K562 (cell line): ENCODE results near the gene ETV3. TPM values are rescaled to one million over a fixed set of nuclear protein-coding genes. Genes with fewer than 3 reads are reported as not detected.

Experiments
- ATAC-seq: fragments of 200-7000 bp; cut with Tn5 transposase; 3 replicates; pipeline ENCODE4 v1.9.1; 2020; ENCODE audit warnings: moderate library complexity
- BruUV-seq: library from RNA; stranded (reverse); fragments of 400-500 nt; replicated peaks from 2 replicates; lab custom pipeline; 2021; lab: Mats Ljungman, UMichigan
- CTCF ChIA-PET: fragments of 300-600 bp; formaldehyde crosslinking; extraction: SDS; loops from one replicate; lab custom pipeline; 2021; ENCODE audit warnings: low intra/inter-chr PET ratio; lab: Yijun Ruan, JAX
- POLR2A ChIA-PET: fragments of 300-600, 350-650 bp; sonication (Branson Sonifier 250); formaldehyde crosslinking; extraction: SDS; loops from one replicate; lab custom pipeline; 2021; ENCODE audit warnings: antibody characterized with exemption, inconsistent platforms; lab: Yijun Ruan, JAX
- DNase-seq, 4 experiments: peaks; one replicate each; pipeline versions ENCODE4 v3.0.0 to v3.0.0-alpha.2; 2011 to 2018; ENCODE audit warnings: low spot score in 3 of 4, mixed read lengths in 3 of 4; ENCODE audit errors: extremely low read depth in 1 of 4
- FAIRE-seq: peaks from 2 replicates; lab custom pipeline; 2011; peaks lifted over from hg19 to GRCh38; lab: Jason Lieb, UNC
- H2AFZ ChIP-seq: 2 replicates; pipeline ENCODE4 v1.6.0; 2011; ENCODE audit warnings: low read depth, low read length, control low read depth, inconsistent platforms
- H3K27ac ChIP-seq: fragments of 200-600 bp; 3 replicates; pipeline ENCODE4 v1.8.0; 2011; ENCODE audit warnings: low read depth, mild to moderate bottlenecking, control low read depth, inconsistent platforms, low read length, moderate library complexity, mixed read lengths; ENCODE audit errors: extremely low read depth
- H3K27me3 ChIP-seq, 2 experiments: fragments of 300-600 bp in 1 of 2; 2 replicates in 1 of 2; 3 replicates in 1 of 2; pipeline versions ENCODE4 v1.6.0 to v1.8.0; 2011; ENCODE audit warnings: inconsistent platforms in 2 of 2, low read length in 2 of 2, mild to moderate bottlenecking in 1 of 2, mixed read lengths in 1 of 2, moderate library complexity in 1 of 2; ENCODE audit not compliant: control insufficient read depth in 2 of 2, insufficient read depth in 2 of 2
- H3K36me3 ChIP-seq: fragments of 300-600 bp; 3 replicates; pipeline ENCODE4 v1.8.0; 2011; ENCODE audit warnings: mild to moderate bottlenecking, low read length, inconsistent platforms; ENCODE audit not compliant: control insufficient read depth, insufficient read depth
- H3K4me1 ChIP-seq, 2 experiments: fragments of 200-600 bp in 1 of 2; replicated peaks in 1 of 2; 2 replicates in 1 of 2; 3 replicates in 1 of 2; pipeline versions ENCODE4 v1.5.1 to v1.8.0; 2011; ENCODE audit warnings: inconsistent platforms in 2 of 2, low read length in 2 of 2, mild to moderate bottlenecking in 1 of 2, mixed read lengths in 1 of 2, moderate library complexity in 1 of 2; ENCODE audit not compliant: control insufficient read depth in 2 of 2, insufficient read depth in 2 of 2
- H3K4me2 ChIP-seq: 2 replicates; pipeline ENCODE4 v1.6.1; 2011; ENCODE audit warnings: low read length, control low read depth, inconsistent platforms, mixed read lengths; ENCODE audit not compliant: insufficient read depth
- H3K4me3 ChIP-seq: fragments of 200-600 bp; sonication (generic), shearing (Covaris generic); 2 replicates; pipeline ENCODE4 v1.5.1; 2016; ENCODE audit warnings: control low read depth, inconsistent platforms
- H3K79me2 ChIP-seq: fragments of 200-600 bp; 3 replicates; pipeline ENCODE4 v1.8.0; 2011; ENCODE audit warnings: low read length, inconsistent platforms; ENCODE audit not compliant: control insufficient read depth, insufficient read depth
- H3K9ac ChIP-seq, 2 experiments: 2 replicates each; pipeline versions ENCODE4 v1.6.0 to v1.6.1; 2011; ENCODE audit warnings: low read depth in 2 of 2, low read length in 2 of 2, control low read depth in 1 of 2, inconsistent platforms in 1 of 2, mild to moderate bottlenecking in 1 of 2, mixed read lengths in 1 of 2; ENCODE audit not compliant: insufficient read depth in 1 of 2
- H3K9me1 ChIP-seq: one replicate; pipeline ENCODE4 v1.6.0; 2011; ENCODE audit warnings: inconsistent platforms, mild to moderate bottlenecking, low read length, moderate library complexity; ENCODE audit not compliant: control insufficient read depth, insufficient read depth
- H3K9me3 ChIP-seq: replicated peaks from 2 replicates; pipeline ENCODE4 v1.5.1; 2011; ENCODE audit warnings: low read depth, low read length, inconsistent platforms; ENCODE audit not compliant: control insufficient read depth, insufficient read depth
- H4K20me1 ChIP-seq: replicated peaks from 2 replicates; pipeline ENCODE4 v1.6.1; 2011; ENCODE audit warnings: low read length, inconsistent platforms, mixed read lengths; ENCODE audit not compliant: control insufficient read depth, insufficient read depth
- TSHZ1 ChIP-seq: fragments of 250-450 bp; sonication (Bioruptor Pico); IDR thresholded peaks from 2 replicates; pipeline ENCODE4 v1.4.0; 2020; ENCODE audit warnings: mild to moderate bottlenecking, moderate library complexity
- WGBS: fragments of 100-300 bp; shearing (Covaris generic); methylation state at CpG from one replicate; pipeline ENCODE4 v1.1.6; 2016; ENCODE audit warnings: low coverage, mixed read lengths; ENCODE audit not compliant: insufficient coverage; ENCODE audit errors: missing lambda C conversion rate; 5-methylcytosine and 5-hydroxymethylcytosine counted together
- in situ Hi-C: fragments of 300-500 bp; cut with MboI; formaldehyde crosslinking; loops from 4 replicates; pipeline ENCODE4 v1.15.0; 2018; ENCODE audit warnings: inconsistent platforms, mixed read lengths
- intact Hi-C: fragments of 100-400 bp; cut with micrococcal nuclease; formaldehyde crosslinking; loops from 2 replicates; pipeline ENCODE4 v1.14.2; 2022
- polyA plus RNA-seq, 8 experiments: library from polyadenylated mRNA; depleted of rRNA in 4 of 8; stranded (reverse) in 5 of 8; unstranded in 3 of 8; fragments of >200 nt; fragmentation: Nextera tagmentation in 2 of 8; fragmentation: Illumina TruSeq in 1 of 8; extraction: Ambion mirVana in 2 of 8; extraction: Trizol in 1 of 8; gene quantifications; 2 replicates each; pipeline versions ENCODE4 v1.2.1 to v1.2.3, GENCODE V29; 2011 to 2014; ENCODE audit warnings: inconsistent platforms in 1 of 8, missing spikeins in 1 of 8
- total RNA-seq, 7 experiments: library from RNA; depleted of rRNA in 6 of 7; stranded (reverse); fragments of >200 nt in 6 of 7; fragmentation: Illumina TruSeq in 2 of 7; extraction: Trizol in 2 of 7; gene quantifications; 2 replicates each; pipeline versions ENCODE4 v1.2.1 to v1.2.3, GENCODE V29; 2011 to 2021; ENCODE audit warnings: low replicate concordance in 1 of 7

ETV3 gene
- total and polyA plus RNA-seq, 9 of the 15 experiments (the other 6 are each of a cell fraction or from before 2014, with no cell fraction given), result 3.1 to 16.0 (median 9.0) TPM

GRCh38 chr1:157119448-157119847 lies 18.7 kb downstream of the ETV3 start:
- no peaks in the 10 kb centered on the region for H3K79me2 ChIP-seq
- H2AFZ ChIP-seq, result no peak overlapping the region
- FAIRE-seq (no peak), ATAC-seq (no peak)
- POLR2A ChIA-PET, result interaction anchor here (0.7 kb wide), 1 partner anchor 16 kb away, joined by 3 read pairs; no protein-coding TSS in a partner anchor
- H3K27me3 ChIP-seq, result peaks cover 7 to 10% of the 10 kb centered on the region in 2 experiments; a peak in 3 of 5 replicates
- no peak for TF ChIP-seq TSHZ1 (CRISPR knock-in tag)
- TF ChIP-seq, all 486 proteins: peak for 0
- intact Hi-C loops, result no loop called here
- no peaks in the 10 kb centered on the region for H3K9me3 ChIP-seq
- CTCF ChIA-PET, result no interaction called here
- H3K27ac ChIP-seq, result no peak overlapping the region
- H3K4me3 ChIP-seq, result no peak overlapping the region
- H4K20me1 ChIP-seq, result no peaks in the 10 kb centered on the region
- H3K36me3 ChIP-seq, result peaks cover 18% of the 10 kb centered on the region; the same call in 2 of the 3 replicates
- H3K9me1 ChIP-seq, result no peaks in the 10 kb centered on the region
- H3K4me2 ChIP-seq, result no peak overlapping the region
- no TSS peak for BruUV-seq
- no peak for DNase-seq
- 41% methylated on average over 2 of the region's 2 CpGs for WGBS
- peaks cover 0 to 3% of the 10 kb centered on the region in 2 experiments; a peak in 2 of 5 replicates for H3K4me1 ChIP-seq
- in situ Hi-C loops, result no loop called here
- no peak overlapping the region; a peak in 1 of 4 replicates for H3K9ac ChIP-seq
